Stimulated activated CD4-positive, alpha-beta T cell treated with anti-CD3 and anti-CD28 coated beads, TNF-alpha, amount 100 ng/mL, for 24 hours (primary cell): ENCODE measurements around the gene SELENOI.

Source experiments
- DNase-seq, 3 experiments: peaks; one replicate each; pipeline ENCODE4 v3.0.0-alpha.2; 2020; ENCODE audit warnings: low read depth in 3 of 3

The SELENOI gene

DNA sequence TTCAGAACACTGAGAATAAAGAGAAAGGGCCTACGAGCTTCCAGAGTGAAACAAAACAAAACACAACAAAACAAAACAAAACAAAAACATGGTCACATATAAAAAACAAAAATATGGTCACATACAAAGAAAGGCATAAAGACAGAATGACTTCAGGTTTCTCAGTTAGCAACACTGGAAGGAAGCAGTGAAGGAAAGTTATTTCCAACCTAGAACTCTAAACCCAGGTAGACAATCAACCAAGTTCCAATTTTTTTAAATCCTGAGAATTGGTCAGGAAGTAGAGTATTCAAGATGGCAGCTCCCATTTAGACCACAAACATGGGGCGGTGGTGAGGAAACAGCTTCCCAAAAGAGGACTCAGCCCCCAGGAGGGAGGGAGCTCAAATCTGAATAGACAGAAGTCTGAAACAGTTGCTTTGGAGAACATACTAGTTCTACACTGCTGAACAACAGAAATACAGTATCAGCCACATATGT lies 64.9 kb downstream of the SELENOI start:
- no peak for DNase-seq

DNA sequence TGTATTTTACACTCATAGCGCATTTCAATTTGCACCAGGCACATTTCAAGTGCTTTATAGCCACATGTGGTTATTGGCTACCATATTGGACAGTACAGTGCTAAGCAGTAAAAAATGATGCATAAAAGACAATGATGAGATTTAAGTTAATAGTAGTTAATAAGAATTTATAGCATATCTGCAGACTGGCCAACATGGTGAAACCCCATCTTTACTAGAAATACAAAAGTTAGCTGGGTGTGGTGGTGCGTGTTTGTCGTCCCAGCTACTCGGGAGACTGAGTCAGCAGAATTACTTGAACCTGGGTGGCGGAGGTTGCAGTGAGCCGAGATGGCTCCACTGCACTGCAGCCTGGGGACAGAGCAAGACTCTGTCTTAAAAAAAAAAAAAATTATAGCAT lies 65.5 kb downstream of the SELENOI start:
- DNase-seq = no peak

DNA sequence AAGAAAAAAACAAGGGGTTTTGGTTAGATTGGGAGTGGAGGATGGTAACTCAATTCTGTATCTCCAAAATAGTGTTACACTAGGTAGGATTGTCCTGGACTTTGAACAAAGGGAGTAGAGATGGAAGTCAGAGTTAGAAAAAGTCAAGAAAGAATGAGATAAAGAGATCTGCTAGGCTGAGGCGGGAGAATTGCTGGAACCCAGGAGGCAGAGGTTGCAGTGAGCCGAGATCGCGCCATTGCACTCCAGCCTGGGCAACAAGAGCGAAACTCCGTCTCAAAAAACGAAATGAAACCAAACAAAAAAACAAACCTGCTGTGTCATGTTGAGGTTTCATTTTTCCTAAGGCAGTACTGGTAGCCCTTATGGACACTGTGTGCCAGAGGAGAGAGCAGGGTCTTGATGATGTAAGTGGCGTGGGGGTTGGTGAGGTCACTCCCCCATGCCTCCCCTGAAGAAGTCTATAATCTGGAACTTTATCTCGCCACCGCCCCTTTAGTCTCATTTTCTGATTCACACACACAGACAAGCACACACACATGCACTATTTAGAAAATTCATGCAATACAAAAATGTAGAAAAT lies 66.2 kb downstream of the SELENOI start:
- no peak for DNase-seq

DNA sequence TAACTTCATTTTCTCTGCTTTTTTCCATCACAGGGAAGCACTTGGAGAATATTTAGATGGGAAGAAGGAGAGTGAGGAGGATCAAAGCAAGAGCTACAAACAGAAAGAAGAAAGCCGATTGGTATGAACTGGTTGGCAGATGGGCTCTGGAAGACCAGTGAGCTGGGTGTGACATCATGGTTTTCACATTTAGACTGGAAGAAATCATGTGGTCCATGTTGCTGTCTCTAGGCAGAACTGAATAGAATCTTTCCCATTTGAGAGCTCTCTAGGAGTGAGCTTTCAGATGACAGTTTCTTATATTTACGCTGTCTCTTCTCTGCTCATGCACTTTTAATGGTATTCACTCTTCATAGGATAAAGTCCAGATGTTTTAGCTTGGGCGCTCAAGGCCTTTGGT lies 68.4 kb downstream of the SELENOI start:
- no peak for DNase-seq

DNA sequence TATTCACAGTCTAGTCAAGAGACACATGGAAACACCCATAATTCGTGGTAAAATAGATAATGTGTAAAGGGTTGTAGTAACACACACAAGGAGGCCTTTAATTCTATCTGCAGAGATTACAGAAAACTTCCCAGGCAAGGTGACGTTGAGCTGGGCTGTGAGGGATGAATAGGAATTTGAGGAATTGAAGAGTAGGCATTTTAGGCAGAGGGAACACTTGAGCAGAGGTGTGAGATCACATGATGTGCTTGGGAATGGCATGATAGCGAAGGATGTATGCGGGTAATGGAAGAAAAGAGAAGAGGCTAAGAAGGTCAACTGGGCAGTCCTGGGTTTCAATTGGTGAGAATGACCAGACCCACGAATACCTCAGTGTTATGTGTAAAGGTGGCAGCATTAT lies 76.0 kb downstream of the SELENOI start:
- DNase-seq = no peak

DNA sequence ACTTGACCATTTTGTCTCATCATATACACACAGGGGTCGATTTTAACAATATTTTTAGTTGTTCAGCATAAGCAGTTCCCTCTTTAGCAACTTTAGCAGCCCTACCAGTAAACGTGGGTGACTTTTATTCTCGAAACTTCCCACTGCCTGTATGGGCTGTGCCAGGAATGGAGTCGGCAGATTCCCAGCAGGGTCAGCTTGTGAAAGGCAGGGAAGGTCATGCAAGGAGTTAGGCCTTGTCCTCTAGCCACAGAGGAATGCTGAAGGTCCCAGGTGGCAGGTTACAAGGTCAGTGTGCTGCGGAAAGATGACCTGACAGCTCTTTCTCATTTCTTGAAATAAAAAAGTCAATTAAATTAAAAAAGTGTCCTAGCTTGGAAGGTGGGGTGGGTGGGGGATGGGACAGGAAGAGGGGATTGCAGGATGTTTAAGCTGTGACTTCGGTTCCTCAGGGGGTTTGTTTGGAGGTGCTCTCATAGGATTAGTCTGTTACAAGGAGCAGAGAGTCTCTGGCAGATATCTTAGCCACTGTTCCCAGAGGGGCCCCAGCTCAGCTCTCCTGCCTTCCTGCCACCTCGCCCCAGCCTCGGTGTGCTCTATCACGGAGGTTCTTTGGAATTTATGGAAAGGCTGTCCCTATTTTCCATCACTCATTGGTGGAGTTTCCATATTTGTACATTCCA lies 77.1 kb downstream of the SELENOI start:
- no peak for DNase-seq

DNA sequence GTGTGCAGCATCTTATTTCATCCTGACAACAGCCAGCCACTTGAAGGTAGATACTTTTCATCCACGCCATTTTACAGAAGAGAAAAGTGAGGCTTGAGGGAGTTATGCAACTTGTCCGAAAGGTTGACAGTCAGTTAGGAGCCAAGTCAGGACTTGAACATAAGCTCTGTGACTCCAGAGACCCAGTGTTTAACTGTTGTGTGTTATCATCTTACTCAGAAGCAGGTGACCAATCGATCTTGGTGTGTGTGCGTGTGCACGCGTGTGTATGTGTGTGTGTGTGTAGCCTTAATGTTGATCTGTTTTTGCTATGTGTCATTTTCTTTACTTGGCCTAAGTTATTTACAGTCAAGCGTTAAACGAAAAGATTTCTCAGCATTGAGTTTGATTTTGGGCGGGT lies 77.8 kb downstream of the SELENOI start:
- no peak for DNase-seq

DNA sequence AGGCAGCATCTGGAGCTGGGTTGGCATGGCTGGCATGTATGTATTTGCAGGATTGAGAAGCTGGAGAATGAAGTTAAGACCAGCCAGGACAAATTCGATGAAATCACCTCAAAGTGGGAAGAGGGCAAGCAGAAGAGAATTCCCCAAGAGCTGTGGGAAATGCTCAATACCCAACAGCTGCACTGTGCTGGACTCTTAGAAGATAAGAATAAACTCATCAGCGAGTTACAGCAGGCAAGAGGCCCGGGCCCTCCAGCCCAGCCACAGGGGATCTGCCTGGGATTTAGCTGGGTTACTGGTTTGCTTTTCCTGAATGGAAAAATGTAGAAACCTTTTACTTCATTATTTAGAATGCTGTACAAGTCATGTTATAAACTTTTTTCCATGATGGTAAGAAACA lies 78.3 kb downstream of the SELENOI start:
- no peak for DNase-seq

DNA sequence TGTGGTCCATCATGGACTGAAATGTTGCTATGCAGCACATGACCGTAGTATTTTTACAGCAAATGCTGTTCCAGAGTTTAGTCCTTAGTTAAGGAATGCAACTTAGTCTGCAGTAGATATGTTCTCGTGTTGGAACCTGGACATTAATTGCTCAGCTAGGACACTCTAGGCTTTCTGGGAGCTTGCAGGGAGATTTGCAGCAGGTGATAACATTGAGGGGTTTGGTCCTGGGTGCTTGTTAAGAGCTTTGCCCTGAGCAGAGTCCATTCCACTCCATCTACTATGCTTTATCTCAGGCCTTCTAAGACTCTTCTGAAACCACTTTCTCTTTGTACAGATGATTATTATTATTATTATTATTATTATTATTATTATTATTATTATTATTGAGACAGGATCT lies 82.9 kb downstream of the SELENOI start:
- no peak for DNase-seq

DNA sequence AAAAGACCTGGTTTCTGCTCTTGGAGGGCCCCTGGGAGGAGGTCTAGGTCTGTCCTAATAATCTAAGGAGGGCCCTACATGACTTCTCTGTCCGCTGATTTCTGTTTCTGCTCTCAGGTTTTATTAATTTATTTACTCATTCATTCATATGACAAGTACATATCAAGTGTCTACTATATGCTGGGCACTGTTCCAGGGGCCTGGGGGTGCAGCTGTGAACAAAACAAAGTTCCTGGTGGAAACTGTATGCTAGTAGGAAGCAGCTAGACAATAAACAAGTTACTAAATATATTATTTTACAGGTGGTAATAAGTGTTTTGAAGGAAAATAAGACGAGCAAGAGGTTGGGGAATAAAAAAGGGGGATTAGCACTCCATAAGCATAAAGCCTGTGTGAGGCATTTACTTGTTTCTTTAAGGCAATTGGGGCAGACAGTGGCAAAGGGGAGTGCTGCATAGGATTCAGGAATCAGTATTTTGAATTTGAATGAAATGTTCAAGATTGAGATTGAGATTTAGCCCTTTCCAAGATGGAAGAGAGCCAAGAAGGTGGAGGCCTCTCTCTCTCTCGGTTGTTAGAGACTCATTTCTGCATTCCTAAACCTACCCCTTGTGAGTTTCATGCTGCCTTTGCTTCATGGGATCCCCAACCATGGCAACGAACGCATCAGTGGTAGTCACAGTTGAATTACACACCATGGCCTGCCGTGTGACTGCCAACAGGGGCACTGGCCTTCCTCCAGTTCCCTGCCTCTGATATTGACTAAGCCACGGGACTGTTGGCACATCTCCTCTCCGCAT lies 84.0 kb downstream of the SELENOI start:
- DNase-seq = no peak

DNA sequence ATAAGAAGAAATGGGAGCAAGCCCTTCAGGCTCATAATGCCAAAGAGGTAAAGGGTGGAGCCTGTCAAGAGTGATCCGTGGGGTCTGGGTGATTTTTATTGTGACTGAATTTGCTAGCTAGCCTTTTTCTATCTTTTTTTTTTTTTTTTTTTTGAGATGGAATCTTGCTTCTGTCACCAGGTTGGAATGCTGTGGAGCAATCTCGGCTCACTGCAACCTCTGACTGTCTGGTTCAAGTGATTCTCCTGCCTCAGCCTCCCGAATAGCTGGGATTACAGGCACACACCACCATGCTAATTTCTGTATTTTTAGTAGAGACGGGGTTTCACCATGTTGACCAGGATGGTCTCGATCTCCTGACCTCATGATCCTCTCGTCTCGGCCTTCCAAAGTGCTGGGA lies 84.9 kb downstream of the SELENOI start:
- no peak for DNase-seq

DNA sequence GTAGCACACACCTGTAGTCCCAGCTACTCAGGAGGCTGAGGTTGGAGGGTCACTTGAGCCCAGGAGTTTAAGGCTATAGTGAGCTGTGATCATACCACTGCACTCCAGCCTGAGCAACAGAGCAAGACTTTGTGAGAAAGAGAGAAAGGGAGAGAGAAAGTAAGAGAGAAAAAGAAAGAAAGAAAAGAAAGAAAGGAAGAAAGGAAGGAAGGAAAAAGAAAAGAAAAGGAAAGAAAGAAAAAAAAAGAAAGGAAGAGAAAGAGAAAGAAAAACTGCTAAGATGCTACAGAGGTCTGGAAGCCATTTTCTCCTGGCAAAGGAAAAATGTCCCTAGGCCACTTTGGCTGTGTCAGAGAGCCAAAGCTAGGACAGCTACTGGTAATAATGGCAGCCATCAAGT lies 86.4 kb downstream of the SELENOI start:
- DNase-seq = no peak

DNA sequence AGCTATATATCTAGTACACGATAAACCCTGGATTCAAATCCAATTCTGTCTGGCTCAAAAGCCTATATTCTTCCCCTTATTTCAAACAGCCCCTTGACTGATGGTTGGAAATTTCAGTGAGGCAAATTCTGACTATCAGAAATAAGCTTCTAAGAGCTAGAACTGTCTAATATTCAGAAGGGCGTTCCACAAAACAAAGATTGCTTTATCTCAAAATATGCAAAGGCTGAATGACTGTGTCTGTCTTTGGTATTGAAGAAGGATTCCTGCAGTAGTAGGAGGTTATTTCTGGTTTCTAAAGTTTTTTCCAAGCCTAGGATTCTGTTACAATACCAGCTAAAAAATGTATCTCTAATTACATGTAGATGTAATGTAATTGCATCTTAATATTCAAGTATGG lies 86.9 kb downstream of the SELENOI start:
- no peak for DNase-seq

DNA sequence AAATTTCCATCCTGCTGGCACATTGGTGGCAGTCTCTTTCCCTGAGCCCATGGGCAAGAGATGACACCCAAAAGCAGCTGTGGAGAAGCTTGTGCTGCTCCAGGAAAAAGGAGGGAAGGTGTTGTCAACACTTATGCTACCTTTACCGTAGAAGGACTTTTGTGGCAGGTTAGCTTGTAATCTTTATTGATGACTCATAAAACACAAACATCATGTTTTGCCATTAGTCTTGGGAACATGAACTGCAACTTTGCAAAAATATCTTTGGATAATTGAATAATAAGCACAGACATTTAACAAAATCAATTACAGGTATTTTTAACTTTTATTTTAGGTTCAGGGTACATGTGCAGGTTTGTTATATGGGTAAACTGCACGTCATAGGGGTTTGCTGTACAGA lies 89.2 kb downstream of the SELENOI start:
- no peak for DNase-seq

DNA sequence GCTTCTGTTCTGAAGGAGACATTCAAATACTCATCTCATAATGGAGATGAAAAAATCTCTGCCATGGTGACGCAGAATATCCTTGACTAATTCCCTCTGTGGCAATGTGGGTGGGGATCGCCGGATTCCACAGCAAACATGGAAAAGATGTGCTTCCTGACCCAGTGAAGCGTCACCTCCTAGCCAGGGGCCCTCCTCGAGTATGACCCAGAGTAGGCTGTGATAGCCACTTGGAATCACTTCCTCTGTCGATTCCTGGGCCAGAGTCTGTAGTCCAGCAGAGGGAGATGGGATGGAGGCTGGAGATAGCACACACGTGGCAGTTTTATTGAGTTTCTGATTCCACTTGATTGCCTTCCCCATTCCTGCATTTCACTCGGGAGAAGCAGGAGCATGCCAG lies 92.6 kb downstream of the SELENOI start:
- DNase-seq = no peak

DNA sequence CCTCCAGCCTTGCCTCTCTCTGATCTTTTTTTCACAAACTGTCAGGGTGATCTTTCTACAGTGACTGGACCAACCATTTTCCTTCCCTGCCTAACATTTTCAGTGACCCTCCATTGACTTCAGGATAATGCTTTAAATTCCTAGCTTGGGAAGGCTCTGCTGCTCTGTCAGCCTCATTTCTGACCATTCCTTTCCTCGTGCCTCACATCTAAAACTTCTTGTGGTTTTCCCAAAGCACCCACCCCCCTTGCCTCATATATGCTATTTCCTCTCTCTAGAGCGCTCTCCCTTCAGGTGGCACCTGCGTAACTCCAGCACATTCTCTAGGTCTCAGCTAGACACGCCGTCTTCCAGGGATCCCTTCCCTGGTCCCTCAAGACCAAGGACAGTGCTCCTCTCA lies 93.0 kb downstream of the SELENOI start:
- DNase-seq = no peak

DNA sequence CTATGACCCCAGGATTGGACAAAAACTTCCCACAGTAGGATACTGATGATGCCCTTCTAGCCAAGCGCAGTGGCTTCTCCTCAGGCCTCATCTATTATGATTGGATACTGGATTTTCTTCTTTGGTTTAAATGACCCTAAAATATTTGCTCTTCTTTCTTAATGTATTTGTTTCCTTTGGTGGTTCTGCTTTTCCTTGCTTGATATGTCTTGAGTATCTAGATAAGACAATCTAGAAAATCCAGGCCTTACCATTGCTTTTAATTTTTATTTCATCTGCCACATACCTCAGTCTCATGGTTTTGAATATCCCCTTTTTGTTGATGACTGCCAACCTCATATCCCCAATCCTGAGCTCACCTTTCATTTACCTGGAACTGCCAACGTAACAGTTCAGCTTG lies 96.4 kb downstream of the SELENOI start:
- DNase-seq = no peak

DNA sequence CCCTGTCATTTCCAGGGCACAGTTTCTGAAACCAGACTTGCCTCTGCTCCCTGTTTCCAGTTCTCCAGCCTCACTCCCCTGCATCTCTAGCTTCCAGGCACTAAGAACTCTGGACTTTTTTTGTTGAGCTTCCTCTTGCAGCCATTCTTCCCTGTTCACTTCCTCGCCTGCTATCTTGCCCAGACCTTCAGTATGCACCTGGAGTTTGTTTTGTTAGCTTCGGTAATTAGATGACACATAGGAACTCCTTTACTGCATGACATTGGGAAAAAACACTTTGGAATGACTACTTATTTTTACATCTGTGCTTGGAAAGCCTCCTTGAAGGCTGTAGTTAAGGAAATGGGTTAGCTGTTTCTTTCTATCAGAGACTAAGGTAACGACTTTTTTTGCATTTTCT lies 96.8 kb downstream of the SELENOI start:
- no peak for DNase-seq

DNA sequence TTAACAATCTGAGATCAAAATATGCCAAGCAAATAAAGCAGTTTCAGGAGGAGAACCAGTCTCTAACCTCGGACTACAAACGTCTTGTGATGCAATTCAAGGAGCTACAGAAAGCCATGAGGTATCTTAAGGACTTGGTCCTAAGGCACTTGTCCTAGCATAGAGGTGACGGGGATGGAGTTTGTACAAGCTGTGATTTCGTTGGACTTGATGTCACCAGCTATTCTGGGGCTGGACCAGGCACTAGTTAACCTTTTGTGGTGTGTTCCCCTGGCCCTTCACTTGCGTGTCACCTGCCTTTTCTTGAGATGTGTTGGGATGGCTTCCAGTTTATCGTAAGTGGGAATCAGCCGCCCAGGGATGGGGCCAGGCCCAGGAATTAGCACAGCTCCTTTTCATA lies 98.3 kb downstream of the SELENOI start:
- DNase-seq = no peak
